ENCODE measurements around the gene LRG1. TPM values are rescaled to one million over a fixed set of nuclear protein-coding genes. Genes with fewer than 3 reads are reported as not detected.

LRG1 gene
- total and polyA plus RNA-seq, 4 donors: 57.8 to 1,122 (median 661) TPM

DNA sequence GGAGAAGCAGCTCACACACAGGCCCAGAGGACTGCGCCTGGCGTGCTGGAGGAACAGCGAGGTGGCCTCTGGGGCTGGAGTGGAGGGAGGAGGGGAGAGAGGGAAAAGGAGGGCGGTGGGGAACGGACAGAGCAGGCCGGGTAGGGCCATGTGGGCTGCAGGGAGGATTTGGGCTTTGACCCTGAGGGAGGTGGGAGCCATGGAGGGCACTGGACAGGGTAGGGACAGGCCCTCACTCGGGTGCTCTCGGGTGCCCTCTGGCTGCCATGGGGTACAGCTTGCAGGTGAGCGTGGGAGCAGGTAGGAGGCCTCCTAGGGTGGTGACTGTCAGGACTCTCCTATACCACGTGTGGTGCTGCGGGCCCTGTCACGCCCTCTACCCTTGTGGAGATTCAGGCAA lies 44.4 kb downstream of the LRG1 start:
- H3K9me3 ChIP-seq (ENCODE audit: control insufficient read depth in 4 of 4, low read length in 3 of 4): no peaks in the 10 kb centered on the region
- DNase-seq (ENCODE audit: low spot score): no peak
- no peak overlapping the region for H3K4me3 ChIP-seq (ENCODE audit: low read depth in 1 of 3, low read length in 3 of 3)
- H3K4me1 ChIP-seq (ENCODE audit: control insufficient read depth in 4 of 4, insufficient read depth in 4 of 4, low read length in 3 of 4): no peaks in the 10 kb centered on the region
- peaks cover 3 to 46% (median 14%) of the 10 kb centered on the region in 4 donors for H3K36me3 ChIP-seq (ENCODE audit: control insufficient read depth in 4 of 4, insufficient read depth in 3 of 4, low read depth in 1 of 4, low read length in 3 of 4)
- H3K9ac ChIP-seq (ENCODE audit: low read depth in 1 of 2, low read length in 2 of 2): no peak overlapping the region
- H3K27ac ChIP-seq (ENCODE audit: low read depth in 1 of 2, low read length in 2 of 2): no peak overlapping the region
- H3K27me3 ChIP-seq (ENCODE audit: control insufficient read depth in 4 of 4, insufficient read depth in 4 of 4, low read length in 3 of 4): no peaks in the 10 kb centered on the region
- WGBS: 87% methylated on average over 12 of the region's 12 CpGs
- no peak for TF ChIP-seq REST (IDR thresholded peaks at IDR 0.05)
- TF ChIP-seq, protein P1, sequence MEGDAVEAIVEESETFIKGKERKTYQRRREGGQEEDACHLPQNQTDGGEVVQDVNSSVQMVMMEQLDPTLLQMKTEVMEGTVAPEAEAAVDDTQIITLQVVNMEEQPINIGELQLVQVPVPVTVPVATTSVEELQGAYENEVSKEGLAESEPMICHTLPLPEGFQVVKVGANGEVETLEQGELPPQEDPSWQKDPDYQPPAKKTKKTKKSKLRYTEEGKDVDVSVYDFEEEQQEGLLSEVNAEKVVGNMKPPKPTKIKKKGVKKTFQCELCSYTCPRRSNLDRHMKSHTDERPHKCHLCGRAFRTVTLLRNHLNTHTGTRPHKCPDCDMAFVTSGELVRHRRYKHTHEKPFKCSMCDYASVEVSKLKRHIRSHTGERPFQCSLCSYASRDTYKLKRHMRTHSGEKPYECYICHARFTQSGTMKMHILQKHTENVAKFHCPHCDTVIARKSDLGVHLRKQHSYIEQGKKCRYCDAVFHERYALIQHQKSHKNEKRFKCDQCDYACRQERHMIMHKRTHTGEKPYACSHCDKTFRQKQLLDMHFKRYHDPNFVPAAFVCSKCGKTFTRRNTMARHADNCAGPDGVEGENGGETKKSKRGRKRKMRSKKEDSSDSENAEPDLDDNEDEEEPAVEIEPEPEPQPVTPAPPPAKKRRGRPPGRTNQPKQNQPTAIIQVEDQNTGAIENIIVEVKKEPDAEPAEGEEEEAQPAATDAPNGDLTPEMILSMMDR (IDR thresholded peaks at IDR 0.05; ENCODE audit: low read depth, low read length, missing input control): peak; percentile 11

DNA sequence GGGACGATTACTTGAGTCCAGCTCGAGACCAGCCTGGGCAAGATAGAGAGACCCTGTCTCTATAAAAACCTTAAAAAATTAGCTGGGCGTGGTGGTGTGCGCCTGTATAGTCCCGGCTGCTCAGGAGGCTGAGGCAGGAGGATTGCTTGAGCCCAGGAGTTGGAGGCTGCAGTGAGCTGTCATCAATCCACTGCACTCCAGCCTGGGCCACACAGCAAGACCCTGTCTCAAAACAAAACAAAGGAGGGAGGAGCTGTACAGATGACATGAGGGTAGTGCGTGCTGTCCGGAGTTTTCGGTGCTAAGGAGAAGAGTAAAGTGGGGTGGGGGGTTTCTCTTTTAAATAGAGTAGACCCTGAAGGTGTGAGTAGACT lies 45.2 kb downstream of the LRG1 start:
- DNase-seq (ENCODE audit: low spot score): no peak
- peaks cover 3 to 48% (median 15%) of the 10 kb centered on the region in 4 donors for H3K36me3 ChIP-seq (ENCODE audit: control insufficient read depth in 4 of 4, insufficient read depth in 3 of 4, low read depth in 1 of 4, low read length in 3 of 4)
- H3K27me3 ChIP-seq (ENCODE audit: control insufficient read depth in 4 of 4, insufficient read depth in 4 of 4, low read length in 3 of 4): no peaks in the 10 kb centered on the region
- H3K4me3 ChIP-seq (ENCODE audit: low read depth in 1 of 3, low read length in 3 of 3): no peak overlapping the region
- TF ChIP-seq, protein P2, sequence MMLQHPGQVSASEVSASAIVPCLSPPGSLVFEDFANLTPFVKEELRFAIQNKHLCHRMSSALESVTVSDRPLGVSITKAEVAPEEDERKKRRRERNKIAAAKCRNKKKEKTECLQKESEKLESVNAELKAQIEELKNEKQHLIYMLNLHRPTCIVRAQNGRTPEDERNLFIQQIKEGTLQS (IDR thresholded peaks at IDR 0.05): no peak
- no peak for TF ChIP-seq EGR1 (IDR thresholded peaks at IDR 0.05; ENCODE audit: low read depth in 2 of 2)
- no peak for TF ChIP-seq HNF4G (IDR thresholded peaks at IDR 0.05)
- no peak for TF ChIP-seq ZBTB33 (IDR thresholded peaks at IDR 0.05)
- no peak for TF ChIP-seq FOXA2 (IDR thresholded peaks at IDR 0.05)
- H3K4me1 ChIP-seq (ENCODE audit: control insufficient read depth in 4 of 4, insufficient read depth in 4 of 4, low read length in 3 of 4): no peaks in the 10 kb centered on the region
- no peak overlapping the region for H3K9ac ChIP-seq (ENCODE audit: low read depth in 1 of 2, low read length in 2 of 2)
- WGBS: 98% methylated on average over 8 of the region's 8 CpGs
- no peak overlapping the region for H3K27ac ChIP-seq (ENCODE audit: low read depth in 1 of 2, low read length in 2 of 2)
- no peaks in the 10 kb centered on the region for H3K9me3 ChIP-seq (ENCODE audit: control insufficient read depth in 4 of 4, low read length in 3 of 4)

DNA sequence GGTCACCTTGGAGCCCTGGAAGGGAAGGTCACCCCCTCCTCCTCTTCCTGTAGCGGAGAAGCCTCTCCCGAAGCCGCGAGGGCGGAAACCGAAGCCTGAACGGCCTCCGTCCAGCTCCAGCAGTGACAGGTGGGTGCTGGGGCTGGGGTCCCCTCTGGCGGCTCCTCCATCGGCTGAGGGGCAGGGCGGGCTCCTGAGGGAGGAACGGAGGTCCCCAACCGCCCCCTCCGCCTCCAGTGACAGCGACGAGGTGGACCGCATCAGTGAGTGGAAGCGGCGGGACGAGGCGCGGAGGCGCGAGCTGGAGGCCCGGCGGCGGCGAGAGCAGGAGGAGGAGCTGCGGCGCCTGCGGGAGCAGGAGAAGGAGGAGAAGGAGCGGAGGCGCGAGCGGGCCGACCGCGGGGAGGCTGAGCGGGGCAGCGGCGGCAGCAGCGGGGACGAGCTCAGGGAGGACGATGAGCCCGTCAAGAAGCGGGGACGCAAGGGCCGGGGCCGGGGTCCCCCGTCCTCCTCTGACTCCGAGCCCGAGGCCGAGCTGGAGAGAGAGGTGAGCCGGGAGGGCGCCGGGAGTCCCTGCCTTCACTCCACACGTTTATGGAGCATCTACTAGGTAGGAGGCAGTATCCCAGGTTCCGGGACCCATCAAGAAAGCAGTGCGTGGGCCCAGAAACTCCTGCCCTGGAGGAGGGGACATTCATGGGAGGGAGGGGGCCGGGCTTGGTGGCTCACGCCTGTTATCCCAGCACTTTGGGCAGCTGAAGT lies 45.7 kb downstream of the LRG1 start:
- WGBS: 97% methylated on average over 61 of the region's 61 CpGs
- DNase-seq (ENCODE audit: low spot score): no peak
- no peak overlapping the region for H3K9ac ChIP-seq (ENCODE audit: low read depth in 1 of 2, low read length in 2 of 2)
- TF ChIP-seq, protein P1 (IDR thresholded peaks at IDR 0.05; ENCODE audit: low read depth, low read length, missing input control): no peak
- TF ChIP-seq HNF4A (conservative IDR thresholded peaks at IDR 0.05) (no peak), RAD21 (IDR thresholded peaks at IDR 0.05) (no peak), MAX (IDR thresholded peaks at IDR 0.05) (no peak), HNF4G (IDR thresholded peaks at IDR 0.05) (no peak), JUND (IDR thresholded peaks at IDR 0.05) (no peak), FOXA1 (IDR thresholded peaks at IDR 0.05) (no peak), ZBTB33 (IDR thresholded peaks at IDR 0.05) (no peak), NR2F2 (IDR thresholded peaks at IDR 0.05) (no peak)
- TF ChIP-seq, protein P2 (IDR thresholded peaks at IDR 0.05): no peak

More for the DNA sequence above, 45.7 kb downstream of the LRG1 start:
- Histone ChIP-seq H3K27ac (ENCODE audit: low read depth in 1 of 2, low read length in 2 of 2) (no peak overlapping the region), H3K27me3 (ENCODE audit: control insufficient read depth in 4 of 4, insufficient read depth in 4 of 4, low read length in 3 of 4) (no peaks in the 10 kb centered on the region), H3K9me3 (ENCODE audit: control insufficient read depth in 4 of 4, low read length in 3 of 4) (no peaks in the 10 kb centered on the region), H3K4me3 (ENCODE audit: low read depth in 1 of 3, low read length in 3 of 3) (no peak overlapping the region), H3K36me3 (ENCODE audit: control insufficient read depth in 4 of 4, insufficient read depth in 3 of 4, low read depth in 1 of 4, low read length in 3 of 4) (peaks cover 3 to 47% (median 15%) of the 10 kb centered on the region in 4 donors), H3K4me1 (ENCODE audit: control insufficient read depth in 4 of 4, insufficient read depth in 4 of 4, low read length in 3 of 4) (no peaks in the 10 kb centered on the region)
